Natural killer cell (primary cell): Measurements from ENCODE around the gene TRAPPC2. TPM values are rescaled to one million over a fixed set of nuclear protein-coding genes. Genes with fewer than 3 reads are reported as not detected.

Source experiments
- ATAC-seq, 3 donors: fragments of 150-1000 bp in 2 of 3; fragments of 200-7000 bp in 1 of 3; cut with Tn5 transposase; 1 replicate in 1 of 3; 2 replicates in 2 of 3; pipeline ENCODE4 v1.10.0; 2021; ENCODE audit warnings: mild to moderate bottlenecking in 2 of 3, moderate library complexity in 2 of 3
- DNase-seq, 2 donors: peaks; one replicate each; pipeline versions ENCODE4 v3.0.0 to v3.0.0-alpha.2; 2013 to 2021; ENCODE audit warnings: mixed read lengths in 1 of 2
- H3K27ac ChIP-seq: one replicate; pipeline ENCODE4 v1.5.1; 2013; ENCODE audit warnings: mild to moderate bottlenecking, low read length
- H3K27me3 ChIP-seq: one replicate; pipeline ENCODE4 v1.6.1; 2013; ENCODE audit warnings: low read length; ENCODE audit not compliant: control insufficient read depth, insufficient read depth
- H3K36me3 ChIP-seq: one replicate; pipeline ENCODE4 v1.6.1; 2013; ENCODE audit warnings: low read length; ENCODE audit not compliant: control insufficient read depth, insufficient read depth
- H3K4me1 ChIP-seq: one replicate; pipeline ENCODE4 v1.6.1; 2013; ENCODE audit warnings: low read length; ENCODE audit not compliant: control insufficient read depth, insufficient read depth
- H3K4me3 ChIP-seq: one replicate; pipeline ENCODE4 v1.5.1; 2013; ENCODE audit warnings: low read length
- H3K9me3 ChIP-seq: one replicate; pipeline ENCODE4 v1.6.1; 2013; ENCODE audit warnings: low read length; ENCODE audit not compliant: control insufficient read depth, insufficient read depth
- H3K27ac Mint-ChIP-seq, 2 donors: one replicate each; pipeline ENCODE4 v1.8.0; 2022; ENCODE audit warnings: mild to moderate bottlenecking in 2 of 2, mixed read lengths in 2 of 2, moderate library complexity in 1 of 2
- H3K27me3 Mint-ChIP-seq, 2 donors: one replicate each; pipeline ENCODE4 v1.8.0; 2022; ENCODE audit warnings: low read depth in 2 of 2, mixed read lengths in 2 of 2
- H3K36me3 Mint-ChIP-seq: one replicate; pipeline ENCODE4 v1.8.0; 2022; ENCODE audit warnings: mixed read lengths
- H3K4me1 Mint-ChIP-seq, 2 donors: one replicate each; pipeline ENCODE4 v1.8.0; 2022; ENCODE audit warnings: mixed read lengths in 2 of 2
- H3K4me3 Mint-ChIP-seq: one replicate; pipeline ENCODE4 v1.8.0; 2022; ENCODE audit warnings: mild to moderate bottlenecking, moderate library complexity, mixed read lengths
- H3K9me3 Mint-ChIP-seq, 2 donors: one replicate each; pipeline ENCODE4 v1.8.0; 2022; ENCODE audit warnings: mixed read lengths in 2 of 2
- CTCF ChIP-seq: fragments of 200-600 bp; IDR thresholded peaks from one replicate; pipeline ENCODE4 v1.8.0; 2022; ENCODE audit warnings: antibody characterized with exemption
- WGBS: methylation state at CpG from one replicate; pipeline ENCODE4 v1.1.7; 2013; ENCODE audit warnings: missing lambda C conversion rate; ENCODE audit not compliant: insufficient coverage; 5-methylcytosine and 5-hydroxymethylcytosine counted together
- intact Hi-C: fragments of 100-400 bp; cut with micrococcal nuclease; formaldehyde crosslinking; loops from one replicate; pipeline ENCODE4 v1.14.2; 2022
- total RNA-seq, 4 donors: library from RNA; stranded (reverse); fragments of 120-200 nt in 1 of 4; gene quantifications; one replicate each; pipeline versions ENCODE4 v1.2.3 to v1.2.4, GENCODE V29; 2013 to 2022

The TRAPPC2 gene
- total RNA-seq, 3 donors from 2014 or later (not counting 1 experiment from before 2014, with no cell fraction given): 24.2 to 63.3 (median 42.4) TPM

GRCh38 chrX:13697976-13698375 is 36.4 kb downstream of the TRAPPC2 start:
- Mint-ChIP-seq H3K27ac (peak overlapping the region; percentile 71 to 88), H3K4me3 (peak overlapping the region; percentile 18), H3K4me1 (peaks cover 70% of the 10 kb centered on the region in 2 donors), H3K36me3 (no peaks in the 10 kb centered on the region), H3K27me3 (no peaks in the 10 kb centered on the region), H3K9me3 (no peaks in the 10 kb centered on the region)
- Histone ChIP-seq H3K9me3 (no peaks in the 10 kb centered on the region), H3K27me3 (no peaks in the 10 kb centered on the region), H3K4me1 (peaks cover 63% of the 10 kb centered on the region), H3K27ac (peak overlapping the region; percentile 67), H3K36me3 (no peaks in the 10 kb centered on the region), H3K4me3 (no peak overlapping the region)
- no CpG with 5 or more reads among the region's 1 CpG for WGBS
- intact Hi-C loops: loop anchor here (2.0 to 10.0 kb wide), 3 partner anchors 19 to 743 kb away; no protein-coding TSS in a partner anchor
- DNase-seq: no peak
- TF ChIP-seq CTCF: no peak
- no peak for ATAC-seq

DNA sequence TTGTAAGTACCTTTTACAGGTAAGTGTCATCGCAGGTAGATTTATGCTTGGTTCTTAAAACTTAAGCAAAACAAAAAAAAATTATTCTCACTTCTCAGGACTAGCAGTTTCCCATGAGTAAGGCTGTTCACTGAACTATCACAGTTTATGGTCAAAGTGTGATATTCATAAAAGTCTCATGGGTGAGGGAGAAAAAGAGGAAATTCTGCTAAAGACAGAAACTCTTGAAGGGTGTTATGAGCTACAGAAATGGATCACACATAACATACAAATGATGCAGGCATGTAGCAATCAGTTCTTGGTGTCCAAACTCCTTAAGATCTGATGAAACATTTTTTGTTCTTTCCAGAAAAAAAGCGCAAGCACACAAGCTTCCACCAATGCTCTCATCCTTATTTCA is 37.0 kb downstream of the TRAPPC2 start:
- H3K27ac Mint-ChIP-seq: peak overlapping the region; percentile 71 to 88
- H3K4me3 ChIP-seq: no peak overlapping the region
- intact Hi-C loops: loop anchor here (2.0 to 10.0 kb wide), 3 partner anchors 19 to 743 kb away; no protein-coding TSS in a partner anchor
- peaks cover 70 to 71% of the 10 kb centered on the region in 2 donors for H3K4me1 Mint-ChIP-seq
- H3K27ac ChIP-seq: peak overlapping the region; percentile 67
- H3K4me3 Mint-ChIP-seq: peak overlapping the region; percentile 71
- no peaks in the 10 kb centered on the region for H3K36me3 ChIP-seq
- no CpG with 5 or more reads among the region's 2 CpGs for WGBS
- ATAC-seq (peak; percentile 50 to 86 (median 80)), DNase-seq (peak in 1 of 2 donors; percentile 41)
- no peaks in the 10 kb centered on the region for H3K27me3 Mint-ChIP-seq
- no peaks in the 10 kb centered on the region for H3K27me3 ChIP-seq
- H3K9me3 Mint-ChIP-seq: no peaks in the 10 kb centered on the region
- H3K36me3 Mint-ChIP-seq: no peaks in the 10 kb centered on the region
- H3K9me3 ChIP-seq: no peaks in the 10 kb centered on the region
- H3K4me1 ChIP-seq: peaks cover 66% of the 10 kb centered on the region
- TF ChIP-seq CTCF: no peak

GRCh38 chrX:13695601-13696115 is 38.8 kb downstream of the TRAPPC2 start:
- H3K36me3 ChIP-seq: no peaks in the 10 kb centered on the region
- intact Hi-C loops: loop anchor here (2.0 to 10.0 kb wide), 3 partner anchors 21 to 741 kb away; no protein-coding TSS in a partner anchor
- peak overlapping the region; percentile 33 for H3K27ac ChIP-seq
- DNase-seq (no peak), ATAC-seq (no peak)
- TF ChIP-seq CTCF: no peak
- H3K4me1 ChIP-seq: peaks cover 65% of the 10 kb centered on the region
- WGBS: 86% methylated on average over 4 of the region's 4 CpGs
- H3K4me3 ChIP-seq: no peak overlapping the region
- Mint-ChIP-seq H3K9me3 (no peaks in the 10 kb centered on the region), H3K36me3 (no peaks in the 10 kb centered on the region), H3K4me1 (peaks cover 70 to 72% of the 10 kb centered on the region in 2 donors), H3K27me3 (no peaks in the 10 kb centered on the region), H3K4me3 (peak overlapping the region; percentile 11), H3K27ac (peak overlapping the region; percentile 71 to 88)
- H3K27me3 ChIP-seq: no peaks in the 10 kb centered on the region
- H3K9me3 ChIP-seq: no peaks in the 10 kb centered on the region

DNA sequence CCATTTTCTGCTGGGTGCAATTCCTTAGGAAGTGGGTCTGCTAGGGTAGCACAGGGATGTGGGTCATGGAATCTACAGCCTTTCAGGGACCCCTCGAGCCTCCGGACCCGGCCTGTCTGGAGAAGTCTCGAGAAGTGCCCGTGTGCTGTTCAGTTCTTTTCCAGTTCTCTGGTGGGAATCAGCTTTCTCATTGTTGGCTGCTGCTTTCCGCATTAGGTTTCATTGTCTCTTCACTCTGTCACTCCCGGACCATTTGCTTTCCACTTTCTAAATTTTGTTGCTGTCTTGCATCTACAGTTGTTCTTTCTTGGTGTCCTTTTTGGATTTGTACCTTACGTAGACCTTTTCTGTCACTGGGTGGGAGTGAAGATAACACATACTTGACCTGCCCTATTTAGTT is 39.4 kb downstream of the TRAPPC2 start:
- H3K27me3 ChIP-seq: no peaks in the 10 kb centered on the region
- ATAC-seq (no peak), DNase-seq (no peak)
- no peaks in the 10 kb centered on the region for H3K9me3 ChIP-seq
- peaks cover 62% of the 10 kb centered on the region for H3K4me1 ChIP-seq
- Mint-ChIP-seq H3K9me3 (no peaks in the 10 kb centered on the region), H3K27me3 (no peaks in the 10 kb centered on the region), H3K4me1 (peaks cover 73 to 75% of the 10 kb centered on the region in 2 donors), H3K27ac (peak overlapping the region; percentile 71 to 88), H3K36me3 (no peaks in the 10 kb centered on the region), H3K4me3 (peak overlapping the region; percentile 11)
- intact Hi-C loops: loop anchor here (10.0 kb wide), 2 partner anchors 610 to 740 kb away; no protein-coding TSS in a partner anchor
- no peak for TF ChIP-seq CTCF
- 72% methylated on average over 6 of the region's 8 CpGs for WGBS
- H3K36me3 ChIP-seq: no peaks in the 10 kb centered on the region
- no peak overlapping the region for H3K27ac ChIP-seq
- H3K4me3 ChIP-seq: no peak overlapping the region
